AG04450 (cell line): ENCODE results near the gene FAM72B. TPM values are rescaled to one million over a fixed set of nuclear protein-coding genes. Genes with fewer than 3 reads are reported as not detected.
"Not testable (repeated sequence)": the region's sequence is repeated elsewhere in the genome, so short reads cannot be mapped to it uniquely, and the experiment has no call there.

Source experiments
- CTCF ChIA-PET: fragments of 300-600, 350-600 bp; formaldehyde crosslinking; extraction: SDS; loops from one replicate; lab custom pipeline; 2022; ENCODE audit warnings: antibody characterized with exemption, inconsistent platforms; lab: Charles Lee
- POLR2A ChIA-PET: fragments of 350-600 bp; formaldehyde crosslinking; extraction: SDS; loops from one replicate; lab custom pipeline; 2021; ENCODE audit warnings: antibody characterized with exemption, inconsistent platforms; lab: Yijun Ruan, JAX
- DNase-seq: peaks from one replicate; pipeline ENCODE4 v3.0.0-alpha.2; 2011; ENCODE audit warnings: low read depth, low spot score
- H3K27ac ChIP-seq: one replicate; pipeline ENCODE4 v1.5.1; 2012; ENCODE audit warnings: low read depth, low read length, control low read depth
- H3K27me3 ChIP-seq: one replicate; pipeline ENCODE4 v1.6.0; 2012; ENCODE audit warnings: low read length; ENCODE audit not compliant: control insufficient read depth, insufficient read depth
- H3K4me3 ChIP-seq: 2 replicates; pipeline ENCODE4 v1.5.1; 2011; ENCODE audit warnings: mild to moderate bottlenecking, low read depth, low read length, control low read depth
- H3K9me3 ChIP-seq: 2 replicates; pipeline ENCODE4 v1.5.1; 2012; ENCODE audit warnings: low read length; ENCODE audit not compliant: control insufficient read depth, insufficient read depth
- polyA minus RNA-seq: library from RNA; depleted of rRNA, polyadenylated mRNA; stranded (reverse); fragments of >200 nt; gene quantifications from 2 replicates; pipeline ENCODE4 v1.2.3, GENCODE V29; 2011; rRNA and poly(A)+ RNA removed
- polyA plus RNA-seq: library from polyadenylated mRNA; depleted of rRNA; stranded (reverse); fragments of >200 nt; gene quantifications from 2 replicates; pipeline ENCODE4 v1.2.3, GENCODE V29; 2011; rRNA removed

The FAM72B gene
- polyA plus RNA-seq: 1.8 and 3.5 TPM in 2 replicates
- polyA minus RNA-seq: 2.0 and 4.0 TPM in 2 replicates

DNA sequence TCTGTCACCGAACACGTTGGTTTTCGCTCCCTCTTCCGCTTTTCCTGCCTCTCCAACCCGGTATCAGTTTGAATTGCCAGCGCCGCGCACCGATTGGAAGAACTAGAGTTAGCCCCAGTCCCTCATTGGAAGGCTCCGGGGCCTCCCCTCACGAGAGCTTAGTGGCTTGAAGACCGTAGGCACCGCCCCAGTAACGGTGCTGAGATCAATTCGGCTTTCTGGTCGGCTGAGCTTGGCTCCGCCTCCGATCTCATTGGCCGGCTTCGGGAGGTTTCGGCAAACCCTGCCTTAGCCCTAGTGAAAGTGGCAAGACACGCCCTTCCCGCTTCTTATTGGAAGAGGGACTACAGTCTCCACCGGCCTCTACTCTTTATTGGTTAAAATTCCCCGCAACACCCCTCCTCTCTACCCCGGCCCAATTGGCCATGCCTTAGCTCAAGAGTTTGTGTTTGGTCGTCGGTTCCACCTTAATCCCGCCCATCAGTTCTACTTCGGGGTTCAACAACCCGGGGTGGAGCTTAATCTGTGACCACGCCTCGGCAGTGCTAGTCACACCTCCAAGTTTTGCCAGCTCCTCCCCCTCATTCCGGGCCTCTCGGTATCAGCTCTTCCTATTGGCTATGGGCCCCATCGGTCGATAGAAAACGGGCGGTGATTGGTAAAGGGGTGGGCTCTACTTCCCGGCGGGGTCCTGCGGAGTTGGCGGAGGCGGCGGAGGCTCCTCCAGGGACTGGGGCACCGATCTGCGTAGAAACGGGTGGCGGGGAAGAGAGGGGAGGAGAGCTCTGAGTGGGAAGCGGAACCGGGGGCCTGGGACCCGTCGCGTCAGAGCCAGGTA lies at the start of gene FAM72B, which contains the start of gene SRGAP2C:
Gene FAM72B, minus strand, starts transcription at position 51 of the 838 bp plus-strand sequence. CDS start 851 bp downstream, outside the sequence.
Gene SRGAP2C, plus strand, starts transcription at position 686 of the 838 bp plus-strand sequence. CDS start 2,472 bp downstream, outside the sequence.
- H3K27me3 ChIP-seq, CTCF ChIA-PET, POLR2A ChIA-PET, H3K9me3 ChIP-seq: not testable (repeated sequence)
- Histone ChIP-seq H3K27ac (peak within 1 kb of the TSS; percentile 47), H3K4me3 (peak within 1 kb of the TSS; percentile 57)
- DNase-seq: peak; percentile 99

DNA sequence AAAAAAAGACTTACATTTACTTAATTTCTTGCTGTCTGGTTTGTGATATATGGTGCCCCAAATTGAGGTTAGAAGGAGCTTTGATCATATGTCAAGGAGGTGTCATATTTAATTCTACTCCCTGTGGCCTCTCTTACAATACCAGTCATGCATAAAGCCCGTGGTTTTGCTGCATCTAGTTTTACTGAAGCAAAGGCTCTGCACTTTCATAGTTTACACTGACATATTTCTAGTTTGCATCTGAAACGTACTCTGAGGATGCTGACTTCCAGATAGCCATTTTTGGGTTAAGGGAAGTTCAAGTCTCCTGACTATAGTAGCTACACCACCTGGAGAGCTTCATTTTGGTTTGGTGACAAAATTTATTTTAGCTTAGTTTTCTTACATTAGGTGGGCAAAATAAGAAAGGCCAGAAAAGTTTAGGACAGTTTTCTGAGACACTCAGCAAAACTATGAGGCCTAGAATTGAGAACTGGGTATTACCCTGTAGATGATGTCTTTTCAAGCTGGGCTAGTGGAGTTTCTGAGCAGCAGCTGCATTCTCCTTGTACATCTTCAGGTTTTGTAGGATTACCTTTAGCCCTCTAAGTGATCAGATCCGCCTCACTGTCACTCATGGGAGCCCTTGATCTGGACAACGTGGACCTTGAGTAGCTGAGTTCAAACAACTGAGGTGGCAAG lies 48.4 kb upstream of the FAM72B start:
- H3K4me3 ChIP-seq, H3K27me3 ChIP-seq, H3K27ac ChIP-seq, H3K9me3 ChIP-seq, POLR2A ChIA-PET, DNase-seq: not testable (repeated sequence)
- CTCF ChIA-PET: interaction anchor here (0.6 kb wide), 1 partner anchor 216 kb away, joined by 3 read pairs; no protein-coding TSS in a partner anchor

DNA sequence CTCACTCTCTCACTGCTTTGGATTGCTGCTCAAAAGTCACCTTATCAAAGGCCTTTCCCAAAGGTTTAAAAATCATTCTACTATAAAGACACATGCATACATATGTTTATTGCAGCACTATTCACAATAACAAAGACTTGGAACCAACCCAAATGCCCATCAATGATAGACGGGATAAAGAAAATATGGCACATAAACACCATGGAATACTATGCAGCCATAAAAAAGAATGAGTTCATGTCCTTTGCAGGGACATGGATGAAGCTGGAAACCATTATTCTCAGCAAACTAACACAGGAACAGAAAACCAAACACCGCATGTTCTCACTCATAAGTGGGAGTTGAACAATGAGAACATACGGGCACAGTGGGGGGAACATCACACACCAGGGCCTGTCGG lies 46.5 kb upstream of the FAM72B start:
- H3K27ac ChIP-seq, POLR2A ChIA-PET, CTCF ChIA-PET, DNase-seq, H3K9me3 ChIP-seq, H3K4me3 ChIP-seq, H3K27me3 ChIP-seq: not testable (repeated sequence)

DNA sequence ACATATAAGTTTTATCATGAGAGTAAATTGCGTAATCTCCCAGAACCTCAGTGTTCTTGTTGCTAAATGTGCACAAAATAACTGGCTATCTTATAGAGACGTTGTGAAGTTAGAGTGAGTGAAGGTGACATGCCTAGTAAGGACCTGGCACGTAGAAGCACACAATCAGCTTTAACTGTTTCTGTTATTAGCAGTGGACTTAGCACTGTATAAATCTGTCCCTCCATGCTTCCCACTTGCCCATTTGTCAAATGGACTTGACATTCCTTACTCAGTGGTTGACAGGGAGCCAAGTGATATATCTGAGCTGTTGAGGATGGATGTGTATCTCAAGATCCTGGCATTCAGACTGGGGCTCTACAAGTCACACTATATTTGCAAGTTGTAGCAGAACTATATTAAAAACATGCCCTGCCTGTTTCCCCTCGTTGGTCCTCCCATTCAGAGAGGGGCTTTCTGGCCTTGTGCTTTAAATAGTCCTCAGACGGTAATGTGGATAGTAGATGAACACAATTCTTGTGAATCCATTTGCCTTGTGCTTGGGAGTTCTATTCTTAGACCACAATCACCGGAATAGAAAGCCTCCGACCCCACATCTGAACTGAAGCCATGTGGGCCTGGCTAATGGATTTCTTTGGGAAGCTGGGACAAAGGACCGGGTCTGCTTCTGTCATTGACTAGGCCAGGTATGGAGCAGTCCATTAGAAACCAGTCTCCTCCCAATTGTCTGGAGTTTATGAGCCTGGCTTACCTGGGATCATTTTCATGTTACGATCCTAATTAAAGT lies 43.6 kb upstream of the FAM72B start:
- DNase-seq, H3K27me3 ChIP-seq, POLR2A ChIA-PET, H3K9me3 ChIP-seq, H3K4me3 ChIP-seq, CTCF ChIA-PET, H3K27ac ChIP-seq: not testable (repeated sequence)

DNA sequence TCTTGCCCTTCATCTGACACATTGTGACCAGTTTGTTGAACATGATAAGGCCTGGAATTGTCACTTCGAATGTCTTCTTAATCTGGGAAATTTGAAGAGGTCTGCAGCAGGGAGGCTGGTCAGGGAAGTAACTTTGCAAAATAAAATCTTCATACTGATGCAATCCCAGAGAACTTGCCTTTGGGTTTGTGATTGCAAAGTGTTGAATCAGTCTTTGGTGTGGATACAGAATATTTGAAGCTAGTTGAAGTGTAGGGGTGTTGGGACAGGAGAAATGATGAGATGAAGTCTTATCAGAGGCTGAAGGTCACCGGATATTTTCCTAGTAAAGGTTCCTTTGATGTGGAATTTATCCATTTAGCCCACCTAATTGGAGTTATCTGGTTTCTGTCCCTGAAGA lies 42.8 kb upstream of the FAM72B start:
- H3K27me3 ChIP-seq, H3K27ac ChIP-seq, H3K4me3 ChIP-seq, H3K9me3 ChIP-seq, DNase-seq, POLR2A ChIA-PET, CTCF ChIA-PET: not testable (repeated sequence)

DNA sequence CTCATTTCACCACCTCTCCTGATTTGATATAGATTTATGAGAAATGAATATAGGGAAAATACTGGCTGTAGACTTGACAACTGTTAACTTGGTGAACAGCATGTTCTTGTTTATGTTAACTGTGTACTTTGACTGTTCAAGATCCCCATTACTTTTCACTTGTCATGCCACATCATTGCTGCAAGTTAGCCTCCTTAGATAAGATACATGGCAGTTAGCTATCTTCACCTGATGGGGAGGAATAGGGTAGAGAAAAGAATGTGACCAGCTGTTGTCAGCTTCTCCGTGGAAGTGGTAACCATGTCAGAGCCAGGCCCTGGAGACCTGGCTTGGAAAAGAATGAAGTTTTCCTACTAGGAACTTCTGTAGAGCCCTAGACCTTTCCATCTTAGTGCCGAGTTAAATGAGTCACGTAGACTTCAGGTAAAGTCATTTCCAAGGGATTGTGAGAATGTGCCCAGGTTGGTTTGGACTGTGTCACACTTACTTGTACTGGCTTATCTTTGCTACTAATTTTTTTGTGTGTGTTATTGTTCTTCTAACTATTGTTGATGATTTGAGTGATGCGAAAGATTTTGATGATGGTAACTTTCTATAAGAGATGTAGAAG lies 42.3 kb upstream of the FAM72B start:
- H3K27me3 ChIP-seq, H3K4me3 ChIP-seq, H3K27ac ChIP-seq, H3K9me3 ChIP-seq, DNase-seq, POLR2A ChIA-PET, CTCF ChIA-PET: not testable (repeated sequence)

DNA sequence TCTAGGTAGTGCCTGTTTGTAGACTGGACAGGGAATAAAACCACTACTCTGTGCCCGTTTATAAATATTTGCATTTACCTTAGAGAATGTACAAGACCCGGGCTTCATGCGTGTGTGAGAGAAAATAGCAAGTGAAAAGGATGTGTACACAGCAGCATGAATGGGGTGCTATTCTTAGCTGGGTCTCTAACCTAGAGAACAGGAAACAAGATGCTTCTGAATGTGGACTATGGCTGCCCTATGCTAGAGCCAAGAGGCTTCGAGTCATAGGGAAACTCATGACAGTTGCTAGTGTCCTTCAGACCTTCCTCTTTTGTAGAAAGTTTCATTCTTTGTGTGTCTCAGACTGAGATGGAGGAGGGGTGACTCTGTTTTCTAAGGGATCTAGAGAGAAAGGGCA lies 40.6 kb upstream of the FAM72B start:
- H3K27ac ChIP-seq, CTCF ChIA-PET, H3K27me3 ChIP-seq, H3K4me3 ChIP-seq, H3K9me3 ChIP-seq, DNase-seq, POLR2A ChIA-PET: not testable (repeated sequence)

DNA sequence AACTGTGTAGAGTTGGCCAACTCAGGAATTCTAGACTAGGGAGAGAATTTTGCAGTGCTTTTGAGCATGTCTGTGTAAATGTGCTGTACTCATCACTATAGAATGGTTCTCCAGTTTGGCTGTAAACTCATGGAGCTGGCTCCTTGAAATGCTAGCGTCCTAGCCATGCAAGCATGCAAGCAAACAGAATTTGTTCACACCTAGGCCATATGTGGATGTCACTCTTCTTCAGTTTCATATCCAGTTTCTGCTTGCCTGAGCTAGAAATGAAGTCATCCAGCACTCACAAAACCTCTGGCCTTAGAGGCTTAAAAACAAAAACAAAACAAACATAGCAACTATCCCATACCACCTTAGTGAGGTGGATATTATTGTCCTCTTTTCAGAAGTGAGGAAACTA lies 37.6 kb upstream of the FAM72B start:
- POLR2A ChIA-PET, H3K9me3 ChIP-seq, H3K27ac ChIP-seq, H3K4me3 ChIP-seq, CTCF ChIA-PET, DNase-seq, H3K27me3 ChIP-seq: not testable (repeated sequence)

DNA sequence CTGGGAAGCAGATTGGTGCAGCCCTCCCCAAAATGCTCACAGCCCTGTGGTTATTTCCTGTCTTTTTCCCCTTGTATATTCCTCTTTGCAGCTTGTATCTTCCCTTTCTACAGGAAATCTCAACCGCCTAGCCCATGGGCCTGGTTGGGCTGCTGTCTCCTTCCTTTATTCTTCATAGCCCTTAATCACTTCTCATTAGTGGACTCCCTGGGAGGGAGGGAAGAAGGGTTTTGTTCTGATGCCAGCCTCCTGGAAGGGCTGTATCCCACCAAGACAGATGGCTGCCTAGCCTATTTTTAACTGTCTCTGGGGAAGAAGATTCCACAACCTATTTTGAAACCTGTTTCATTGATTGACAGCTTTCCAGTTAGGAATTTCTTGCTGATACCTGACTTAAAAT lies 32.5 kb upstream of the FAM72B start:
- DNase-seq, H3K27ac ChIP-seq, H3K9me3 ChIP-seq, POLR2A ChIA-PET, H3K27me3 ChIP-seq, H3K4me3 ChIP-seq, CTCF ChIA-PET: not testable (repeated sequence)

DNA sequence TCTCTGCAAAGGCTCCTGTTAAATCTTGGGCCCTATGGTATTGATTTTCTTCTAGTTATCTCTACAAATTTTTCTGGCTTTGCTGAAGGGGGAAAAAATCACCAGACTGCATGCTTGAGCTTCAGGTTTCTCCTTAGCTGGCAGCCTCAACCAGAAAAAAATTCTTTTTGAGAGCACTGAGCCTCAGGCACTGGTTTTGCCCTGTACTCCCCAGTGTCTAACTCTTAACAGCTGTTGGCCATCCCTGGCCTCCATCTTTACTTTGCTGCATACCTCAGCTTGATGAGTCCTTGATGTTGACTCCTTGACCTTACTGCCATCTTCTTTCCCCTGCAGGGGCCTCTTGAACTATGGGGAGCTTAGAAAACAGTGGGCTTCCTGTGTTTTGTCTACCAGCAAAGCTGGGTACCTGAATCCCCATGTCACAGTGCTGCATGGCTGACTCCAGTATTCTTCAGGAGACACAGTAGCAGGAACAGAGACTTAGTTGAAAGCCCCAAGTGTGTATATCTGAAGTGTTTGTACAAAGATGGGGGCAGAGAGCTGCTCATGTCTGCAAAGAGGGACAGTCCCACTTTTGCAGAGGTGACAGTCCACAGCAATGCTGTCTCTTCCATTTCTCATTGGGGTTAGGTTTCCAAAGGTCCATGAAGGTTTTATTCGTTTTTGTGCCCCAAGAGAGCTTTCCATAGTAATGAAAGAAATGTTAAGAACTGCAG lies 31.7 kb upstream of the FAM72B start:
- CTCF ChIA-PET, H3K9me3 ChIP-seq, H3K4me3 ChIP-seq, DNase-seq, H3K27ac ChIP-seq, H3K27me3 ChIP-seq, POLR2A ChIA-PET: not testable (repeated sequence)
